RWPE2 (cell line): ENCODE results near the gene LYPD8.

Source experiments
- ATAC-seq: fragments of 200-7000 bp; cut with Tn5 transposase; 3 replicates; pipeline ENCODE4 v1.9.1; 2021; ENCODE audit warnings: low read depth
- DNase-seq: peaks from one replicate; pipeline ENCODE4 v3.0.0-alpha.2; 2020; ENCODE audit warnings: low spot score
- H3K27ac ChIP-seq: fragments of 450-650 bp; 2 replicates; pipeline ENCODE4 v1.5.1; 2017; ENCODE audit warnings: mild to moderate bottlenecking; ENCODE audit not compliant: poor library complexity, severe bottlenecking
- H3K27me3 ChIP-seq: fragments of 250-450 bp; sonication (Bioruptor Pico); 2 replicates; pipeline ENCODE4 v1.5.1; 2021; ENCODE audit warnings: mild to moderate bottlenecking, moderate library complexity; ENCODE audit not compliant: insufficient read depth, poor library complexity, severe bottlenecking
- H3K36me3 ChIP-seq: fragments of 250-450 bp; sonication (Bioruptor Pico); 2 replicates; pipeline ENCODE4 v1.5.1; 2020; ENCODE audit warnings: low read depth, mild to moderate bottlenecking, moderate library complexity
- H3K4me1 ChIP-seq: fragments of 250-450 bp; sonication (Bioruptor Pico); 2 replicates; pipeline ENCODE4 v1.5.1; 2021; ENCODE audit warnings: mild to moderate bottlenecking, moderate library complexity; ENCODE audit not compliant: insufficient read depth, poor library complexity, severe bottlenecking
- H3K4me3 ChIP-seq: fragments of 250-450 bp; sonication (Bioruptor Pico); 2 replicates; pipeline ENCODE4 v1.5.1; 2021; ENCODE audit warnings: mild to moderate bottlenecking, moderate library complexity; ENCODE audit not compliant: severe bottlenecking
- H3K9me3 ChIP-seq: fragments of 250-450 bp; sonication (Bioruptor Pico); 2 replicates; pipeline ENCODE4 v1.5.1; 2021; ENCODE audit warnings: mild to moderate bottlenecking, moderate library complexity; ENCODE audit not compliant: severe bottlenecking
- TF ChIP-seq, protein P1 (sequence below): fragments of 450-650 bp; IDR thresholded peaks from one replicate; pipeline ENCODE4 v1.5.1; 2017; ENCODE audit warnings: mild to moderate bottlenecking, moderate library complexity; ENCODE audit not compliant: poor library complexity, severe bottlenecking

LYPD8 gene

DNA sequence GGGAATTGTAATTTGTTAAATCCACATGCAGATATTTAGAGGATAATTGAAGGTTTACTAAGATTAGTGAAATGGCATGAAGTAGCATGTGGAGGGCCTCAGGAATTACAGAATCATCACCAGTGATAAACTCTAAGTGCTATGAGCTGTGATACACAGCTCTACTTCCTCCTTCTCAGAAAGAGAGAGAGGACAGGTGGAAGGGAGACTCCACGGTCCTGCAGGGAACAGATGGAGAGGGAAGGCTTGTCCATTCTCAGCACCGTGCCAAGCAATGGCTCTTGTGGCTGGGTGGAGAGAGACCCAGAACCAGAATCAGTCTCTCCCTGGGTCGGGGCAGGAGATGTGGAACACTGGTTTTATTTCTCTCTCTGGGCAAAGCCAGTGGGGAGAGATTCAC lies 27.8 kb upstream of the LYPD8 start:
- TF ChIP-seq, protein P1, sequence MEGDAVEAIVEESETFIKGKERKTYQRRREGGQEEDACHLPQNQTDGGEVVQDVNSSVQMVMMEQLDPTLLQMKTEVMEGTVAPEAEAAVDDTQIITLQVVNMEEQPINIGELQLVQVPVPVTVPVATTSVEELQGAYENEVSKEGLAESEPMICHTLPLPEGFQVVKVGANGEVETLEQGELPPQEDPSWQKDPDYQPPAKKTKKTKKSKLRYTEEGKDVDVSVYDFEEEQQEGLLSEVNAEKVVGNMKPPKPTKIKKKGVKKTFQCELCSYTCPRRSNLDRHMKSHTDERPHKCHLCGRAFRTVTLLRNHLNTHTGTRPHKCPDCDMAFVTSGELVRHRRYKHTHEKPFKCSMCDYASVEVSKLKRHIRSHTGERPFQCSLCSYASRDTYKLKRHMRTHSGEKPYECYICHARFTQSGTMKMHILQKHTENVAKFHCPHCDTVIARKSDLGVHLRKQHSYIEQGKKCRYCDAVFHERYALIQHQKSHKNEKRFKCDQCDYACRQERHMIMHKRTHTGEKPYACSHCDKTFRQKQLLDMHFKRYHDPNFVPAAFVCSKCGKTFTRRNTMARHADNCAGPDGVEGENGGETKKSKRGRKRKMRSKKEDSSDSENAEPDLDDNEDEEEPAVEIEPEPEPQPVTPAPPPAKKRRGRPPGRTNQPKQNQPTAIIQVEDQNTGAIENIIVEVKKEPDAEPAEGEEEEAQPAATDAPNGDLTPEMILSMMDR = no peak
- Histone ChIP-seq H3K27me3 (no peaks in the 10 kb centered on the region), H3K4me3 (no peak overlapping the region), H3K9me3 (no peaks in the 10 kb centered on the region), H3K4me1 (no peaks in the 10 kb centered on the region), H3K36me3 (no peaks in the 10 kb centered on the region), H3K27ac (no peak overlapping the region)
- ATAC-seq = no peak
- no peak for DNase-seq

DNA sequence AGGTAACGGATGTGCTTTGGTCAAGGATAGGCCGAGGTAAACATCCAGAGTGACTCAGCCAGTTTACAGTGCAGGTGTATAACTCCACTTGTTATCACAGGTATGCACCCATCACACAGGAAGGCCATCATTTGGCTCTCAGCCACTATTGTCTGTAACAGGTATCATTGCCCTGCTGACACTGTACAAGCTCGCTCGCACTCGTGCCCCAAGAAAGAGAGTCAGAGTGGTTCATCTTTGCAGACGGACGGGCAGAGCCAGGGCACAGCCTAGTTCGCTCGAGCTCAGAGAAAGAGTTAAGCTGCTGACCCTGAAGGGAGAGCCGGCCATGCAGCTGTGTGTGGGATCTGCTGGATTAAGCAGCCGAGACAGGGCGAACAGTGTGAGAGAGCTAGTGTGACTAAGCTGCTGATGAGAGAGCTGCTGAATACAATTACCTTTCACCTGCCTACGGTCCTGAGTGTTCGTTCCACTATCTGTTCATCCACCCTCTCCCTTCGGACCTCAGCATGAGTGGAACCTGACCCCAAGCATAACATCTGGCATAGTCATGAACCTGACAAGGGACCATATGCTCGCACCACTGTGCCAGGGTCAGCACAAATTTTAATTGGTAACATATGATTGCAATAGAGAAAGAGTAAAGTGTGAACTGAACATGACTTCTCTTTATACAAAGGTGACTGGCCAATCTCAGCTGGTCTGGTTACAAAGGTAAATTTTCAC lies 27.0 kb upstream of the LYPD8 start:
- H3K27me3 ChIP-seq = no peaks in the 10 kb centered on the region
- DNase-seq (no peak), ATAC-seq (no peak)
- H3K4me3 ChIP-seq = no peak overlapping the region
- no peak overlapping the region for H3K27ac ChIP-seq
- H3K9me3 ChIP-seq = no peaks in the 10 kb centered on the region
- H3K36me3 ChIP-seq = no peaks in the 10 kb centered on the region
- TF ChIP-seq, protein P1 = no peak
- no peaks in the 10 kb centered on the region for H3K4me1 ChIP-seq

DNA sequence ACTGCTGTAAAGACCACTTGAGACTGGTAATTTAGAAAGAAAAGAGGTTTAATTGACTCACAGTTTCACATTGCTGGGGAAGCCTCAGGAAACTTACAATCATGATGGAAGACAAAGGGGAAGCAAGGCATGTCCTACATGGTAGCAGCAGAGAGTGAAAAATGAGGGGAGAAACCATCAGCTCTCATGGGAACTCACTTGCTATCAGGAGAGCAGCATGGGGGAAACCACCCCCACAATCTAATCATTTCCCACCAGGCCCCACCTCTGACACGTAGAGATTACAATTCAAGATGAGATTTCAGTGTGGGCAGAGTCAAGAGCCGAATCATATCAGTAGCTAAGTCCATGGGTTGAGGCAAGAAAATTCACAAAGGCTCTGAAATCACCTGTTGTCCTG lies 23.8 kb upstream of the LYPD8 start:
- Histone ChIP-seq H3K27ac (no peak overlapping the region), H3K9me3 (no peaks in the 10 kb centered on the region), H3K4me1 (no peaks in the 10 kb centered on the region), H3K4me3 (no peak overlapping the region), H3K36me3 (no peaks in the 10 kb centered on the region), H3K27me3 (no peaks in the 10 kb centered on the region)
- ATAC-seq (no peak), DNase-seq (no peak)
- TF ChIP-seq, protein P1 = no peak

DNA sequence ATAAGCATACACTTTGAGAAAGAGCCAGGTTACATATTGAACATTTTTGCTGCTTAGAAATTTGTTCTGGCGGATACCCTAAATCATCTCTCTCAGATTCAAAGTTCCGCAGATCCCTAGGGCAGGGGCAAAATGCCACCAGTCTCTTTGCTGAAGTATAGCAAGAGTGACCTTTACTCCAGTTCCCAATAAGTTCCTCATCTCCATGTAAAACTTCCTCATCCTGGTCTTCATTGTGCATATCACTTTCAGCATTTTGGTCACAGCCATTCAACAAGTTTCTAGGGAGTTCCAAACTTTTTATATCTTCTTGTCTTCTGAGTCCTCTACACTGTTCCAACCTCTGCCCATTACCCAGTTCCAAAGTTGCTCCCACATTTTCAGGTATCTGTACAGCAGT lies 23.3 kb upstream of the LYPD8 start:
- ATAC-seq (no peak), DNase-seq (no peak)
- TF ChIP-seq, protein P1 = no peak
- no peaks in the 10 kb centered on the region for H3K36me3 ChIP-seq
- no peaks in the 10 kb centered on the region for H3K27me3 ChIP-seq
- H3K4me1 ChIP-seq = no peaks in the 10 kb centered on the region
- no peak overlapping the region for H3K27ac ChIP-seq
- no peaks in the 10 kb centered on the region for H3K9me3 ChIP-seq
- no peak overlapping the region for H3K4me3 ChIP-seq

DNA sequence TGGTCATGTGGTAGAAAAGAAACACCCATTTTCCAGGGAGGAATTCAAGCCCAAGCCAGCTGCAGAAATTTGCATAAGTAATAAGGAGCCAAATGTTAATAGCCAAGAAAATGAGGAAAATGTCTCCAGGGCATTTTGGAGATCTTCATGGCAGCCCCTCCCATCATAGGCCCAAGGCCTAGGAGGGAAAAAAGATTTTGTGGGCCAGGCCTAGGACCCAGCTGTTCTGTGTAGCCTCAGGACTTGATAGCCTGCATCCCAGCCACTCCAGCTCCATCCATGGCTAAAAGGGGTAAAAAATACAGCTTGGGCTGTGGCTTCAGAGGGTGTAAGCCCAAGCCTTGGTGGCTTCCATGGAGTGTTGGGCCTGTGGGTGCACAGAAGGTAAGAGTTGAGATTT lies 21.4 kb upstream of the LYPD8 start:
- TF ChIP-seq, protein P1 = no peak
- no peak for ATAC-seq
- no peak for DNase-seq

More for the DNA sequence above, 21.4 kb upstream of the LYPD8 start:
- Histone ChIP-seq H3K4me1 (no peaks in the 10 kb centered on the region), H3K9me3 (no peaks in the 10 kb centered on the region), H3K27ac (no peak overlapping the region), H3K36me3 (no peaks in the 10 kb centered on the region), H3K4me3 (no peak overlapping the region), H3K27me3 (no peaks in the 10 kb centered on the region)
